D721Med (cell line): ENCODE results near the gene MT1A.

ENCODE experiments used
- DNase-seq: peaks from one replicate; pipeline ENCODE4 v3.0.0; 2011; ENCODE audit warnings: low spot score; ENCODE audit not compliant: insufficient read length
- FAIRE-seq: peaks from 2 replicates; lab custom pipeline; 2011; peaks lifted over from hg19 to GRCh38; lab: Jason Lieb, UNC
- TF ChIP-seq, protein P1 (sequence below): IDR thresholded peaks from 2 replicates; pipeline ENCODE4 v1.5.1; 2012; ENCODE audit warnings: mild to moderate bottlenecking, control low read depth; ENCODE audit not compliant: insufficient read depth; ENCODE audit errors: missing control alignments

Gene MT1A

DNA sequence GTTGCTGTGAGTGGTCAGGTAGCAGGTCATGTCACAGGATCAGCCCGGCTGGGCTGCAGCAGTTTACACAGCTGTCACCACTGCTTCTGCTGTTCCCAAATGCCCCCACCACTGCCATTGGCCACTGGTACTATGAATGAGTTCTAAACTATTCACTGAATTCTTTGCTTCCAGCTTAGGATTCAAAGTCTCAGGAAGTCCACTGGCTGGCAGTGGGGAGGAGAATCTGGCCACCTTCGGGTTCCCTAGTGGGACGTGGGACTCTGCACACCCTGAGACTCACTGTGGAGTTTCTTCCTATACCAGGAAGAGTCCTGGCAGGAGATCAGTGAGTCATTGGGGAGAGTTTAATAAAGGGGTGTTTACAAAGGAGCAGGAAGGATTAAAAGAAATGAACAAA lies 50.7 kb downstream of the MT1A start:
- FAIRE-seq: no peak
- TF ChIP-seq, protein P1, sequence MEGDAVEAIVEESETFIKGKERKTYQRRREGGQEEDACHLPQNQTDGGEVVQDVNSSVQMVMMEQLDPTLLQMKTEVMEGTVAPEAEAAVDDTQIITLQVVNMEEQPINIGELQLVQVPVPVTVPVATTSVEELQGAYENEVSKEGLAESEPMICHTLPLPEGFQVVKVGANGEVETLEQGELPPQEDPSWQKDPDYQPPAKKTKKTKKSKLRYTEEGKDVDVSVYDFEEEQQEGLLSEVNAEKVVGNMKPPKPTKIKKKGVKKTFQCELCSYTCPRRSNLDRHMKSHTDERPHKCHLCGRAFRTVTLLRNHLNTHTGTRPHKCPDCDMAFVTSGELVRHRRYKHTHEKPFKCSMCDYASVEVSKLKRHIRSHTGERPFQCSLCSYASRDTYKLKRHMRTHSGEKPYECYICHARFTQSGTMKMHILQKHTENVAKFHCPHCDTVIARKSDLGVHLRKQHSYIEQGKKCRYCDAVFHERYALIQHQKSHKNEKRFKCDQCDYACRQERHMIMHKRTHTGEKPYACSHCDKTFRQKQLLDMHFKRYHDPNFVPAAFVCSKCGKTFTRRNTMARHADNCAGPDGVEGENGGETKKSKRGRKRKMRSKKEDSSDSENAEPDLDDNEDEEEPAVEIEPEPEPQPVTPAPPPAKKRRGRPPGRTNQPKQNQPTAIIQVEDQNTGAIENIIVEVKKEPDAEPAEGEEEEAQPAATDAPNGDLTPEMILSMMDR: no peak
- DNase-seq: no peak
